RWPE2 (cell line): ENCODE data around the gene GKN1.

ENCODE experiments used
- ATAC-seq: fragments of 200-7000 bp; cut with Tn5 transposase; 3 replicates; pipeline ENCODE4 v1.9.1; 2021; ENCODE audit warnings: low read depth
- DNase-seq: peaks from one replicate; pipeline ENCODE4 v3.0.0-alpha.2; 2020; ENCODE audit warnings: low spot score
- H3K27ac ChIP-seq: fragments of 450-650 bp; 2 replicates; pipeline ENCODE4 v1.5.1; 2017; ENCODE audit warnings: mild to moderate bottlenecking; ENCODE audit not compliant: poor library complexity, severe bottlenecking
- H3K27me3 ChIP-seq: fragments of 250-450 bp; sonication (Bioruptor Pico); 2 replicates; pipeline ENCODE4 v1.5.1; 2021; ENCODE audit warnings: mild to moderate bottlenecking, moderate library complexity; ENCODE audit not compliant: insufficient read depth, poor library complexity, severe bottlenecking
- H3K36me3 ChIP-seq: fragments of 250-450 bp; sonication (Bioruptor Pico); 2 replicates; pipeline ENCODE4 v1.5.1; 2020; ENCODE audit warnings: low read depth, mild to moderate bottlenecking, moderate library complexity
- H3K4me1 ChIP-seq: fragments of 250-450 bp; sonication (Bioruptor Pico); 2 replicates; pipeline ENCODE4 v1.5.1; 2021; ENCODE audit warnings: mild to moderate bottlenecking, moderate library complexity; ENCODE audit not compliant: insufficient read depth, poor library complexity, severe bottlenecking
- H3K4me3 ChIP-seq: fragments of 250-450 bp; sonication (Bioruptor Pico); 2 replicates; pipeline ENCODE4 v1.5.1; 2021; ENCODE audit warnings: mild to moderate bottlenecking, moderate library complexity; ENCODE audit not compliant: severe bottlenecking
- H3K9me3 ChIP-seq: fragments of 250-450 bp; sonication (Bioruptor Pico); 2 replicates; pipeline ENCODE4 v1.5.1; 2021; ENCODE audit warnings: mild to moderate bottlenecking, moderate library complexity; ENCODE audit not compliant: severe bottlenecking
- CTCF ChIP-seq: fragments of 450-650 bp; IDR thresholded peaks from one replicate; pipeline ENCODE4 v1.5.1; 2017; ENCODE audit warnings: mild to moderate bottlenecking, moderate library complexity; ENCODE audit not compliant: poor library complexity, severe bottlenecking

The GKN1 gene

DNA sequence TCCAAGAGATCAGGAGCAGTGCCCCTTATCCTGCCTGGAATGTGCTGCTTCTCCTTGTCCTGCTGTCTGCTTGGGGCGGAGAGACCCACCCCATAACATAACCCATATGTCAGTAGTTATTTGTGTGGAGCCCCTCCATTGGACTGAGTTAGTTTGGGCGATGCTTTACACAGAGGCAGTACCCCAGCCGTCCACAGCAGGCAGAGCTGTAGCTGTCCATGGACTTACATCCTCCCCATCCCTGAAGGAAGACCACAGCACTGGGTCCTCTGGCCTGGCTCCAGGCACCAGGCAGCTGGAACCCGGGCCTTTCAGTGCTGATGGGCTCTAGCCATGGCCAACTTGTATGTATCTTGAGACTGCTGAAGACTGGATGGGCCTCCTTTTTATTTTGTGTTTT, 42.0 kb upstream of the GKN1 start:
- ATAC-seq (no peak), DNase-seq (no peak)
- no peak for TF ChIP-seq CTCF
- H3K9me3 ChIP-seq: no peaks in the 10 kb centered on the region
- H3K27me3 ChIP-seq: no peaks in the 10 kb centered on the region
- H3K27ac ChIP-seq: no peak overlapping the region
- no peaks in the 10 kb centered on the region for H3K36me3 ChIP-seq
- peaks cover 15% of the 10 kb centered on the region for H3K4me1 ChIP-seq
- no peak overlapping the region for H3K4me3 ChIP-seq

GRCh38 chr2:68934021-68934420, 40.4 kb upstream of the GKN1 start:
- no peak overlapping the region for H3K4me3 ChIP-seq
- H3K9me3 ChIP-seq: no peaks in the 10 kb centered on the region
- H3K36me3 ChIP-seq: no peaks in the 10 kb centered on the region
- no peak overlapping the region for H3K27ac ChIP-seq
- DNase-seq: no peak
- H3K4me1 ChIP-seq: peaks cover 15% of the 10 kb centered on the region
- no peak for TF ChIP-seq CTCF
- ATAC-seq: no peak
- H3K27me3 ChIP-seq: no peaks in the 10 kb centered on the region

DNA sequence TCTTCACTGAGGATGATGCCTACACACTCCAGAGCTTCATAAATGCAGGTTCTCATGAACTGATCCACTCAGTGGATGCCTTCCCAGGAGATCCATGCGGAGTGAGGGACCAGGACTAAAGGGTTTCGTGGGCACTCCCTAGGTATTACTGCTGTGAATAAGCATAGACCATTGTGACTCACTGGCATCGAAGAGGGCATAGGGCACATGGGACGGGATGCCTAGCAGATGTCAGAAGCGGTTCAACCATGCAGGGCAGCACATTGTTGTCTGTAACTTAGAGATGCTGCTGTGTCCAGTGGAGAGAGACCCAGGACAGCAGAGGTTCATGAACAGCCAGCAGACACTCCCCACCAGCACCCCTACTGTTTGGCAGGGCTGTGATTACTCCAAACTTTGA, 39.0 kb upstream of the GKN1 start:
- Histone ChIP-seq H3K27ac (no peak overlapping the region), H3K4me1 (peaks cover 15% of the 10 kb centered on the region), H3K36me3 (no peaks in the 10 kb centered on the region), H3K9me3 (no peaks in the 10 kb centered on the region), H3K4me3 (no peak overlapping the region), H3K27me3 (no peaks in the 10 kb centered on the region)
- DNase-seq: no peak
- no peak for TF ChIP-seq CTCF
- ATAC-seq: no peak

GRCh38 chr2:68936427-68936826, 38.0 kb upstream of the GKN1 start:
- Histone ChIP-seq H3K36me3 (no peaks in the 10 kb centered on the region), H3K4me3 (no peak overlapping the region), H3K9me3 (no peaks in the 10 kb centered on the region), H3K27me3 (no peaks in the 10 kb centered on the region), H3K4me1 (peaks cover 15% of the 10 kb centered on the region), H3K27ac (peak overlapping the region; percentile 53)
- peak; percentile 94 for ATAC-seq
- peak; percentile 75 for DNase-seq
- no peak for TF ChIP-seq CTCF

DNA sequence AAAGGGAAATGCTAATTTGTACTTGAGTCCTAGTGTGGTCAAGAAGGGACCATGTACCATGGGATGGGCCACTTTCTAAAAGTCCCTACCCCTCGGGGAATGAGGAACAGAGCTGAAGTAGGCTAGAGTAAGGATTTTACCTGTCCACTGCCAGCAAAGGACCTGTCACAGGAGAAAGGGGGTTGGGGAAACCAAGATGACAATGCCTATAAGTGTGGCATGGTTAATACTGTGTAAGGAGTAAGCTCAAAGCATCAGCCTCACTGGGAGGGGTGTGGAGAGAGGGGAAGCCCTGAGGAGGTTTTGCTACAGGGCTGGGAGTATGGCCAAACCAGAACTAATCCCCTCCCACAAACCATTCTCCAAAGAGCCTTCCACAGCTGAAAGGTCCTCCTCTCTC, 37.5 kb upstream of the GKN1 start:
- no peaks in the 10 kb centered on the region for H3K36me3 ChIP-seq
- ATAC-seq: peak; percentile 20; the same call in 2 of the 3 replicates
- no peaks in the 10 kb centered on the region for H3K27me3 ChIP-seq
- peaks cover 15% of the 10 kb centered on the region for H3K4me1 ChIP-seq
- no peak for TF ChIP-seq CTCF
- no peaks in the 10 kb centered on the region for H3K9me3 ChIP-seq
- peak overlapping the region; percentile 53 for H3K27ac ChIP-seq
- DNase-seq: no peak
- no peak overlapping the region for H3K4me3 ChIP-seq
